Activated CD8-positive, alpha-beta memory T cell treated with anti-CD3 and anti-CD28 coated beads for 1 hour (primary cell): Measurements from ENCODE around the gene ILKAP.

Source experiments
- DNase-seq, 2 donors: peaks; one replicate each; pipeline ENCODE4 v3.0.0-alpha.2; 2020; ENCODE audit warnings: low read depth in 1 of 2; ENCODE audit errors: extremely low read depth in 1 of 2

Gene ILKAP

DNA sequence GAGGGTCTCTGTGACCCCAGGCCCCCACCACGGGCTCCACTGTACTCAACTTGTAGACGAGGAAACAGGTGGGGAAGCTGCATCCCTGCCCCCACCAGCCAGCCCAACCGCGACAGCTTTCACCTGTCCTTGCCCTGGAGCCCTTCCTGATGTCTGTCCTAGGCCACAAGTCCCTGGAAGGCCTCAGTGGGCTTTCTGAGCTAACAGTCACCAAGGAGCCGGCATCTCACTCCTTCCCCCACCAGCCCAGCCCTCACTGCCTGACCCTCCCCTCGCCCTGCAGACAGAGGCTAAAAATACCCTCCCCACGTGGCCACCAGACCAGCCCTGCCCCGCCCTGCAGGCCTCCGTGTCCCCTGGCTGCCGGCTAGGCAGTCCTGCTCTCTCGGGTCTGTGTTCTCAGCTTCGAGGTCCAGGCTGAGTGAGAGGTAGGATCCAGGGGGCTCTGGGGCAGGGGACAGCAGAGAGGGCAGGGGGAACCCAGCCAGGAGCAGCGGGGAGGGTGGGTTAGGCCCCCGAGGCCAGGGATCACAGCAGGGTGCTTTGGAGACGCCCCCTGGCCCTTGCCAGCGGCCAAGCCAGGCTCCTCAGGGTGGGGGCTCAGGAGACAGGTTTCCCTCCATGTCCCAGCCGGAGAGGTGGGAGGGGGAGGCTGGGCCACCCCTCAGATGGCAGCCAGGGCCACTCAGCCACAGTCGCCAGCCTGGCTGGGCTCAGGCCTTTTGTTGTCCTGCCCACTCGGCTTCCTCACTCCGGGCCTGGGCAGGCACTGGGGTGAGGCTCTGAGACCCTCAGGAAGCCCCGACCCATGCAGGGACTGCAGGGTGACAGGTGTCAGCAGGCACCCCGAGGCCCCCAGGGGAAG lies 64.9 kb downstream of the ILKAP start, which contains the start of gene KLHL30:
Gene KLHL30, plus strand, starts transcription at position 338 of the 865 bp plus-strand sequence. CDS start 2,087 bp downstream, outside the sequence.
- no peak for DNase-seq

DNA sequence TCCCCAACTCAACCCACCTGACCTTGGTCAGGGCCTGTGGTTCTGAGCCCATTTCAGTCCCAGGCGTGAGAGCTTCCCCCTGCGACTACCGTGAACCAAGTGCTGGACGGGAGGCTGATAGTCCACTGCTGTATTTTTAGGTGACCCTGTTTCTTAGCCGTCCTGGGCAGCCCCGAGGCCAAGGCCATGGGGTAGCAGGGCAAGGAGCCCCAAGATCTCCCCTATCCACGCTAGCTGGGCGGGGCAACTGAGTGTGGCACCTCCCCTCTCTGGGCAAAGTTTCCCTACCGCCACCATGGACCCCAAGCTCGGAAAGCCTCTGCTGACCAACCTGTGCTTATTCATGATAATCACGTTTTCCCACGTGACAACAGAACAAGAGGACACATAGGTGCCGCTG lies 65.6 kb downstream of the ILKAP start:
- DNase-seq: no peak

DNA sequence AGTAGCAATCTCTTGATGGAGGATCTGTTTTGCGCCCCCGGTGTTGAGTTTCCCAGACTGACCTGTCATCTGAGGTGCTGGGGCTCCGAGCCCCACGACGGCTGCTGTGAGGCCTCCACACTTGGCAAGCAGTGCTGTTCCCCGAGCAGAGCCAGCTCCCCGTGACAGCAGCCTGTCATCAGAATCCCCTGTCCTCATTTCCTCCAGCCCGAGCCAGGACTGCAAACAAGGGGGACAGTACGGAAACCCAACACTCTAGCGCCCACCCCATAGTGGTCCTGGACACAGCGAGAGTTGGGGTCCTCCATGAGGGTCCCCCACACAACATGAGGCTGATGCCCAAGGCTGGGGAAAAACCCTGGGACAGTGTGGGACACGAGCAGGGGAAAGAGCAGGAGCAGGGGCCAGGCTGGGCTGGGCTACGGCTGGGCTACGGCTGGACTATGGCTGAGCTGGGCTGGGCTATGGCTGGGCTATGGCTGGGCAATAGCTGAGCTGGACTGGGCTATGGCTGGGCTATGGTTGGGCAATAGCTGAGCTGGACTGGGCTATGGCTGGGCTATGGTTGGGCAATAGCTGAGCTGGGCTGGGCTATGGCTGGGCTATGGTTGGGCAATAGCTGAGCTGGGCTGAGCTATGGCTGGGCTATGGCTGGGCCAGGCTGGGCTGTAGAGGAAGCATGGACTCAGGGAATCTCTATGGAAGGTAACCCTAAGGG lies 66.5 kb downstream of the ILKAP start:
- DNase-seq: no peak

DNA sequence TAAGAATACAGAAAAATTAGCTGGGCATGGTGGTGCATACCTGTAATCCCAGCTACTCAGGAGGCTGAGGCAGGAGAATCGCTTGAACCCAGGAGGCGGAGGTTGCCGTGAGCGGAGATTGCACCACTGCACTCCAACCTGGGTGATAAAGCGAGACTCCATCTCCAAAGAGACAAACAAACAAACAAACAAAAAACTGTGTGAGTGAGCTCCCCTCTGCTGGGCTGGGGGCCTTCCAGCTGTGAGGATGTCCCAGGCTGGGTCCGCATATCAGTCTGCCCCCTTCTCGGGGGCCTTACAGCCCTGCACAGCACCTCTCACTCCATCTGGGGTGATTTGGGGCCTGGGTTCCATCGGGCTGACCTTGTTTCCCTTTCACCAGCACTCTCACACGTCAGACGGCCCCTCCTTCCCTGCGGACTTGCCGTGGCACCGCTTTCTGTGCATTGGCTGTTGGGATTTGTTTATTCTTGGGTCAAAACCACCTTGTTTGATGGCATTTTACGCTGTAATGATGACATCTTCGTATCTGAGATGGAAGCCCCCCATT lies 67.8 kb downstream of the ILKAP start:
- no peak for DNase-seq

DNA sequence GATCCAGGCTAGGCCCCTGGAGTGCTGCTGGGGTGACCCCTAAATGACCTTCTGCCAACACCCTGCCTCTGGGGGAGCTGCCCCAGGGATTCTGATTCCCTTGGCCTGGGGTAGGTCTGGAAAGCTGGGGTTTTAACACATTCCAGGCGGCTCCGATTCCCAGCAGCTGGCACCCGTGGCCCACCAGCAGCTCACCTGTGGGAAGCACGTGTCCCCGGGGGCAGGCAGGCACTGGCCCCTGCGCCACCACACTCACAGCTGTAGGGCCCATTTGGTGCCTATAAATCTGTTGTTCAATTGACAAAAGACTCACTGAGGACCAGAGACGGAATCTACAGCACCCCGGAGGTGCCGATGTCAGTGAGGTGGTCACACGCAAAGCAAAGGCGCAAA lies 69.1 kb downstream of the ILKAP start:
- no peak for DNase-seq

DNA sequence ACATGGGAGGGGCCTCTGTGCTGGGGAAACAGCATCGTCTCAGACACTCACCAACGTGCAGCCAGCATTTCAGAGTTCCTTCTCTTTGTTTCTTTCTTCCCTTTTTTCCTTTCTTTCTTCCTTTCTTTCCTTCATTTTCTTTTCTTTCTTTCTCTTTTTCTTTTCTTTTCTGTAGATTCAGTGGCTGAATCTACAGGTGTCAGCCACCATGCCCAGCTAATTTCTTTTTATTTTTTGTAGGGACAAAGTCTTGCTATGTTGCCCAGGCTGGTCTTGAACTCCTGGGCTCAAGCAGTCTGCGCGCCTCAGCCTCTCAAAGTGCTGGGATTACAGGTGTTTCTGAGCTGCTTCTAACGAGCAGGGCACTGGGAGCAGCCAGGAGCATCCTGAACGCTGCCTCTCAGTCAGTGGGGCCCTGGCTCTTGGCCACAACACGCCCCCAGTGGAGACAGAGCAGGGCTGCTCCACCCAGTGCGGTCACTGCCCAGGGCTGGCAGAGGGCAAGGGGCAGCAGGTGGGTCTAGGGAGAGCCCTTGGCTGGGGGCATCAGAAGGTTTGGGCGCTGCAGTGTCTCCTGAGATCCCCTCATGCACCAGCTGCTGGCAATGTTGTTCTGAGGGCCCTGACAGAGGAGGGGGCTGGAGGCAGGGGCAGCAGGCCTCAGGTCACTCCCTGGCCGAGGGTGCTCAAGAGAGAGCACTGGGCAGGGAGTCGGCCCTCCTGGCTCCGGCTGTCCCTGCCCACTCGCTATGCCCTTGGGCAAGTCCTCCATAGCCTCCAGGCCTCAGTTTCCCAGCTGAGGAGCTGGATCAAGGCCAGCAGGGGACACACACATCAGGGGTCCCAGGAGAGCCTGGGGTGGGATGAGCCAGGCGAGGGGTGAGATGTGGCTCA lies 69.7 kb downstream of the ILKAP start:
- DNase-seq: no peak

DNA sequence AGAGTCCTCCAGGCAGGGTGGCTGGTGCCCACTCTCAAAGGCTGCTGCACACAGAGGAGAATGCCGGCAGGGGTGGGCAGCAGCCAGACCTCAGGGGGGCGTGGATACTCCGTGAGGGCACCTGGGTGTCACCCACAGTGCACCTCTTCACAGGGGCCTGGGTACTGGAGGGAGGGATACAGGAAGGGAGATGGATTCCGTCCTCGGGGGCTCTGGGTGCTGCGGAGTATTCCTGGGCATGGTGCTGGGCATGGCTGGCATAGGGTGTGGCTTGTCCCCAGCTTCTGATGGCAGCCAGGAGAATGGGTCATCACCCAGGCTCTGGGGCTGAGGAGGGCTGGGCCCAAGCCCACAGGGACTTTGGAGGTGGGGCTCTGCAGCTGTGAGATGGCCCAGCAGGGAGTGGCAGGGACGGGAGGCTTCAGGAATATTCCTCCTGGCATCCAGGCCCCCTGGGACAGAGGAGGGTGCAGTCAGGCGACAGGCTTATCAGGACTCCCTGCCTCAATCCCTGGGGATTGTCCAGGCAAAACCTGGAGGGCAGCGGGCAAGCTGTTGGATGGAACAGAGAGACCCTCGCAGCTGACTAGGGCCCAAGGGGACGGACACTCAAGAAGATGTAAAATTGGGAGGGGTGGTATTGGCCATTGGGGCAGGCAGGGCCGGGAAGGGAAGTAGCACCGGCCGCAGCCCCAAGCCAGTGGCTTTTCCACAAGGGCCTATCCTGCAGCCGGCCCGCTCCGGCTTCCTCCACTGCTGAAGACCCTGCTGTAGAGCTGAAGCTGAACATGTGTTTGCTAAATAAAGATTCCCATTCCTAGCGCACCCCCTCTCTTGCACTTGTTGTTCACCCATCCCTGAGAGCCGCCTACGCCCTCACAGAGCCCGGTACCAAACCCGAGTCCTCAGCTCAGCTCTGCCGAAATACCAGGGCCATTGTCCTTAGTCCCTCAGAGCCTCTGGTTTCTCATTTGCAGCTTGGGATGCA lies 70.7 kb downstream of the ILKAP start:
- no peak for DNase-seq

DNA sequence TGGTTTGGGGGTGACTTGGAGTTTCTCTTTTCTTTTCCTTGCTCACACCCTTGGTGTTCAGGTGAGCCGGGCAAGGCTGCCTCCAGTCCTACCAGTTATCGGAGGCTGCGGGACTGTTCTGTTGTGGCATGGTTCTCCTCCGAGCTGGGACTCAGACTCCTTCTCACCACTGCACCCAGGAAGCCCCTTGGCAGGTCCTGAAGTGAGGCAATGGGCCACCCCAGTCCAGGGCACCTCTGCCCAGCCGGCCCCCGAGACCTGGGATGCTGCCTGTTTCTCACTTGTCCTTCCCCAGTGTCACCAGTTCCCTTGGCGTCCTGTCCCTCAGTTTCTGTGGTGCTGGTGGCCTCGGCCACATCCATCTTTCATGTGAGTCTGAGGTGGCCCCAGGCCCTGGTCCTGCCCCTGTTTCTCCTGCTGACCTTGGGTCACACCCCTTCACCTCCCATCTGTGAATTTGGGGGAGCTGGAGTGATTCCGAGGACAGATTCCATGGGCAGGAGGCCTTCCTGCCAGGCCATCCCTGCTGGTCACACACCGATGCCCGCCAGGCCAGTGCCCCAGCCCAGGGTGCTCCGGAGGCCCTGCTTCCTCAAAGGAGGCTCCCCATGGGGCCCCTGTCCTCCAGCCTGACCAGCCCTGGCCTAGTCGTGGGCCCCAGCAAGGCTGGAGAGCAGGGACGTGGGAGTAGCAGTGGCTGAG lies 71.6 kb downstream of the ILKAP start:
- DNase-seq: no peak

DNA sequence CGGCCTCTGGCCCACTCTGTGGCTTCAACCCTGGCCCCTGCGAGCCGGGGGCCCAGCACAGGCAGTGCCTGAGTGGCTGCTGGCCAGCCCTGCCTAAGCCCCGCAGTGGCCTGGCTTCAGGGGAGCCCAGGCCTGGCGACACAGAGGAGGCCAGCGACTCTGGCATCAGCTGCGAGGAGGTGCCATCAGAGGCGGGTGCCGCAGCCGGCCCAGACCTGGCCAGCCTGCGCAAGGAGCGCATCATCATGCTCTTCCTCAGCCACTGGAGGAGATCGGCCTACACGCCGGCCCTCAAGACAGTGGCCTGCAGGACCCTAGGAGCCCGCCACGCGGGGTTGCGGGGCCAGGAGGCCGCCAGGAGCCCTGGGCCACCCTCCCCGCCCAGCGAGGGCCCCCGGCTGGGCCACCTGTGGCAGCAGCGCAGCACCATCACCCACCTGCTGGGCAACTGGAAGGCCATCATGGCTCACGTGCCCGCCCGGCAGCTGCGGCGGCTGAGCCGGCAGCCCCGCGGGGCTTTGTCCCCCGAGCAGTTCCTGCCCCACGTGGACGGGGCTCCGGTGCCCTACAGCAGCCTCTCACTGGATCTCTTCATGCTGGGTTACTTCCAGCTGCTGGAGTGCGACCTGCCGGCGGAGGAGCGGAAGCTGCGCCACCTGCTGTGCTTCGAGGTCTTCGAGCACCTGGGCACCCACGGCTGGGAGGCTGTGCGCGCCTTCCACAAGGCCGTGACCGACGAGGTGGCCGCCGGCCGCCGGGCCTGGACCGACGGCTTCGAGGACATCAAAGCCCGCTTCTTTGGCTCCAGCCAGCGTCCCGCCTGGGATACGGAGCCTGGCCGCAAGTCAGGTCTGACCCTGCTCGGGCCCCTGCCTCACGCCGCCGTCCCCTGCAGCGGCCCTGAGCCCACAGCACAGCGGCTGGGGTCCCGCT lies 72.5 kb downstream of the ILKAP start:
- DNase-seq: no peak

DNA sequence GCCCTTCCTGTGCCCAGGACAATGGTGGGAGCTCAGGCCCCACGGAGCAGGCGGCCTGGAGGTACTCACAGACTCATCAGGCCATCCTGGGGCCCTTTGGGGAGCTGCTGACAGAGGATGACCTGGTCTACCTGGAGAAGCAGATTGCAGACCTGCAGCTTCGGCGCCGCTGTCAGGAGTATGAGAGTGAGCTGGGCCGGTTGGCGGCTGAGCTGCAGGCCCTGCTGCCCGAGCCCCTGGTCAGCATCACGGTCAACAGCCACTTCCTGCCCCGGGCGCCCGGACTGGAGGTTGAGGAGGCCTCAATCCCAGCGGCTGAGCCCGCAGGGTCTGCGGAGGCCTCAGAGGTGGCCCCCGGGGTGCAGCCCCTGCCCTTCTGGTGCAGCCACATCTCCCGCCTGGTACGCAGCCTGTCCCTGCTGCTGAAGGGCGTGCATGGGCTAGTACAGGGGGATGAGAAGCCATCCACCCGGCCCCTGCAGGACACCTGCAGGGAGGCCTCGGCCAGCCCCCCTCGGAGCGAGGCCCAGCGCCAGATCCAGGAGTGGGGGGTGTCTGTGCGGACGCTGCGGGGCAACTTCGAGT lies 73.3 kb downstream of the ILKAP start:
- no peak for DNase-seq

DNA sequence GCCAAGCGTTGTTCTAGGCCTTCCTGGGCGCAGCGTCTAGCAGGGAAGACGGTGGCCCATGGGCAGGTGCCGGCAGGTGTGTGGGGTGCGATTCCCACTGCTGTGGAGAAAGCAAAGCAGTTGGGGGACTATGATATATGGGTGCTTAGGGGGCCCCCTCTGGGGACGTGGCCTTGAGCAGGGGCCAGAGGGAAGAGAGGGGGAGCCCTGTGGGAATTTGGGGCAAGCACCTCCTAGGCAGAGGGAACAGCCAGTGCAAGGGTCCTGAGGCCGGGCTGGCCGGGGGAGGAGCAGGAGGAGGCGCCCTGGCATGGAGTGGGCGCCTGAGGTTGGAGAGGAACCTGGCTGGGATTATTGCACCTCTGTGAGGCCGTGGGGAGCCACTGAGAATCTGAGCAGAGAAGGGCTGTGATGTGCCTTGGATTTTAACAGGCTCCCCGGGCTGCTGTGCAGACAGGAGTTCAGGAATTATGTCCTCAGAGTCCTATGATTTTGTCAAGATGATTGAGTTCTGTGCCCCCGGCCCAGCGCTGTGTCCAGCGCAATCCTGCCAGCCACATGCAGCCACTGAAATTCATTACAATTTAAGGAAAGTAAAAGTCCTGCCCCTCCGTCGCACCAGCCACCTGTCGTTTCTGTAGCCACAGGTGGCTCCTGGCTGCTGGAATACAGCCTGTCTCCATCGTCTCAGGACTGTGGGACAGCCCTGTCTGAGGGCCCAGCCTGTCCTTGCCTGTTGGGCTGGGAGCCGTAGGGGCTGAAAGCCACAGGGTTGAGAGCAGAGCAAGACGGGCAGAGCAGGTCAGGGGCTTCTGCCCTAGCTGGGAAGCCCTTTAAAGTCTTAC lies 74.1 kb downstream of the ILKAP start:
- no peak for DNase-seq

DNA sequence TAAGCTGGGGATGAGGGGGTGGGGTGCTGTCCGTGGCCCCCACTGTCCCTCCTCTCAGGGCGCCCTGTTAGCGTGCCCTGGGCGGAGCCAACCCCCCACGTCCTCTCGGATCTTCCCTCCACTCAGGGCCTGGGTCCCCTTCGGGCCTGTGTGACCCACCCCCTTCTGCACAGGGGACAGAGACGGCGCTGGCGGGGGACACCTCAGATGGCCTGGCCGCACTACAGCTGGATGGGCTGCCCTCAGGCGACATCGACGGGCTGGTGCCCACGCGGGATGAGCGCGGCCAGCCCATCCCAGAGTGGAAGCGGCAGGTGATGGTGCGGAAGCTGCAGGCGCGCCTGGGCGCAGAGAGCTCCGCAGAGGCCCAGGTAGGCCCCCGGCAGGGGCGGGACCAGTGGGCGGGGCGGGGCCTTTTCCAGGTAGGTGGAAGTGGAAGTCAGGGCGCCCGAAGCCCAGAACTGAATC lies 74.9 kb downstream of the ILKAP start:
- no peak for DNase-seq

DNA sequence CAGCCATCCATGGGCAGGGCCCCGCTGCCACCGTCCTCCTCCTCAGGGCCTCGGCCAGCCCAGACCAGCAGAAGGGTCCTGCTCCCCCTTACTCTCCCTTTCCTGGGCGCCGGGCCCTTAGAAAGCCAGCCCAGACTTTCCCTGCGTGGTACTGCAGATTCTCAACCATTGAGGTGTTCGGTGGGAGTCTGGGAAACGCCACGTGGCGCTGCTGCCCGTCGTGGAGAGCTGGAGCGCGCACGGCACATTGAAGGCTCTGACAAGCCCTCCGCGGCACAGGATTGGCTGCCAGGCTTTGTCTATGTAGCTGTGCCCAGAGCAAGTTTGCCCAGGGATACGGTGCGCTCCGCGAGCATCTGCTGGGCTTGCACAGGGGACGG lies 75.4 kb downstream of the ILKAP start:
- no peak for DNase-seq

DNA sequence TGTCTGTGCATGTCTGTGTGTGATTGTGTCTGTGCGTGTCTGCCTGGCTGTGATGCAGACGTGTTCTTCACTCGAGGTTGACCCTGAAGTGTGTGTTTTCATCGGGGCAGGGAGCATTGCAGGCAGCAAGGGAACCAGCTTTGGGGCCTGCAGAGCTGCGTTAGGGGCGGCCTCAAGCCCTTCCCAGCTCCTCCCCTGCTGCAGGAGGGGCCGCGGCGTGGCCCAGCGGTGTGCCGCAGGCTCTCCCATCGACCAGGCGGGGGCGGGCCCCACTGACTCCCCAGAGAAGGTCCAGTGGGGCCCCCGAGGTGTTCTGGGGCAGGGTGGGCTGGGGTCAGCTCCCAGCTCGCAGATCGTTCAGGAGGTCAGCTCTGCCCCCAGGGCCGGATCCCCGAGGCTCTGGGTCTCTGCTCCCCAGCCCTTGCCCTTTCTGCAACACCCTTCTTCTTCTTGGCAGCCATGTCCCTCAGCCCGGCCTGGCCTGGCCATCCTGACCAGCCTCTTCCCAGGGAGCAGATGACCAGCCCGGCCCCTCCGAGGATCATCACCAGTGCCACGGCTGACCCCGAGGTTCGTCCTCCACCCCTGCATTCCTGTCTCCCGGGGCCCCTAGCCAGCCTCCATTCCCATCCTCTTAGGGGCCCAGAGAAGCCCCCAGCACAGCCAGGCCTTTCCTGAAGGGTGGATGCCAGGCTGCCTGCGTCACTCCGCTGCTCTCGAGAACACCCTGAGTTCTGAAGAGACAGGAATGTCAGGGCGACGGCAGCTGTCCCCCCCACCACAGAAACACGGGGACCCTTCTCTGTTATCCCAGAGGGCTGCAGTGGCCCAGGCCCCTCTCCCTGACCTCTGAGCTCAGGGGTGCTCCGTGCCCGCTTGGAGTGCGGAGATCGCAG lies 76.1 kb downstream of the ILKAP start:
- DNase-seq: no peak

DNA sequence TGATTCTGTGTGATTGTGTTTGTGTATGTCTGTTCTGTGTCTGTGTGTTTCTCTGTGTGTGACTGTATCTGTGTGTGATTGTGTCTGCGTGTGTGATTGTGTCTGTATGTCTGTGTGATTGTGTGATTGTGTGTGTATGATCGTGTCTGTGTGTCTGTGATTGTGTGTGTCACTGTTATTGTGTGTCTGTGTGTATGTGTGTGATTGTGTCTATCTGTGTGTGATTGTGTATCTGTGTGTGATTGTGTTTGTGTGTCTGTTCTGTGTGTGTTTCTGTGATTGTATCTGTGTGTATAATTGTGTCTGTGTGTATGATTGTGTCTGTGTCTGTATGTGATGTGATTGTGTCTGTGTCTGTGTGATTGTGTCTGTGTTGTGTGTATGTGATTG lies 76.7 kb downstream of the ILKAP start:
- no peak for DNase-seq

DNA sequence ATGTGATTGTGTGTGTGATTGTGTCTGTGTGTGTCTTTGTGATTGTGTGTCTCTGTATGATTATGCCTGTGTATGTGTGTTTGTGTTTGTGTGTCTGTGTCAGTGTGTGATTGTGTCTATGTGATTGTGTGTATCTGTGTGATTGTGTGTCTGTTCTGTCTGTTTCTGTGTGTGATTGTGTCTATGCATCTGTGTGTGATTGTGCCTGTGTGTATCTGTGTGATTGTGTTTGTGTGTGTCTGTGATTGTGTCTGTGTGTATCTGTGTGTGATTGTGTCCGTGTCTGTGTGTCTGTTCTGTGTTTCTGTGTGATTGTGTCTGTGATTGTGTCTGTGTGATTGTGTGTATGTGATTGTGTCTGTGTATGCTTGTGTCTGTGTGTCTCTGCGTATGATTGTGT lies 77.2 kb downstream of the ILKAP start:
- DNase-seq: no peak
